GM06990 (cell line): Measurements from ENCODE around the gene JAKMIP3.

Experiments used
- DNase-seq: peaks from one replicate; pipeline ENCODE4 v3.0.0-alpha.2; 2011; ENCODE audit not compliant: insufficient read length; ENCODE audit errors: extremely low read depth
- H3K27me3 ChIP-seq: replicated peaks from 2 replicates; pipeline ENCODE4 v1.6.0; 2011; ENCODE audit warnings: low read length; ENCODE audit not compliant: control insufficient read depth, insufficient read depth
- H3K36me3 ChIP-seq: 2 replicates; pipeline ENCODE4 v1.5.1; 2011; ENCODE audit warnings: low read length; ENCODE audit not compliant: control insufficient read depth, insufficient read depth
- H3K4me3 ChIP-seq: replicated peaks from 2 replicates; pipeline ENCODE4 v1.5.1; 2011; ENCODE audit warnings: low read depth, mild to moderate bottlenecking, control low read depth, low read length
- TF ChIP-seq, protein P1 (sequence below): IDR thresholded peaks from 2 replicates; pipeline ENCODE4 v1.5.1; 2011; ENCODE audit warnings: low read length, control low read depth, mild to moderate bottlenecking, inconsistent platforms; ENCODE audit not compliant: insufficient read depth, poor library complexity, severe bottlenecking

Gene JAKMIP3

DNA sequence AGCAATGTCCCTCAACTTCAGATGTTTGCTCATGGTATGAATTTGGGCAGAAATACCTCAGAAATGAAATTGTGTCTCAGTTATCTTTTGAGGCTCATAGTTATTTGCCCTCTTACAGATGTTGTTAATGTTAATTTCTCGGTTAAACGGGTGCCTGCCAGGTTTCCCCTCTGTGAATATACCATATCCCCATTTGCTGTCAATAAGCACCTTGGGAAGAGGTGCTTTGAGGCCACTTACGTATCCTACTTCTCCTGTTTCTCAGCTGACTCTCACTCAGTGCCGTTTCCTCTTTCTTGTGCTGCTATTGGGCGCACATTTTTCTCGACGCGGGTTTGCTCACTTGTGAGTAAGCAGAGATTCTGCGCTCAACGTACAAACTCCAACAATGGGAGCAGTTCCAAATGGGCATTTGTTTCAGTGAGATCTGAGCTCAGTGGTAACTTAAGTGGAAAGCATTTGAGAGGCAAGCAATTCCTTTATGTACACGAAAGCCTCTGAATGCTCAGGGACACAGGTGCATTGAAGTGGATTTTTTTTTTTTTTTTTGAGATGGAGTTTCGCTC, 34.8 kb upstream of the JAKMIP3 start:
- no peaks in the 10 kb centered on the region for H3K36me3 ChIP-seq
- TF ChIP-seq, protein P1, sequence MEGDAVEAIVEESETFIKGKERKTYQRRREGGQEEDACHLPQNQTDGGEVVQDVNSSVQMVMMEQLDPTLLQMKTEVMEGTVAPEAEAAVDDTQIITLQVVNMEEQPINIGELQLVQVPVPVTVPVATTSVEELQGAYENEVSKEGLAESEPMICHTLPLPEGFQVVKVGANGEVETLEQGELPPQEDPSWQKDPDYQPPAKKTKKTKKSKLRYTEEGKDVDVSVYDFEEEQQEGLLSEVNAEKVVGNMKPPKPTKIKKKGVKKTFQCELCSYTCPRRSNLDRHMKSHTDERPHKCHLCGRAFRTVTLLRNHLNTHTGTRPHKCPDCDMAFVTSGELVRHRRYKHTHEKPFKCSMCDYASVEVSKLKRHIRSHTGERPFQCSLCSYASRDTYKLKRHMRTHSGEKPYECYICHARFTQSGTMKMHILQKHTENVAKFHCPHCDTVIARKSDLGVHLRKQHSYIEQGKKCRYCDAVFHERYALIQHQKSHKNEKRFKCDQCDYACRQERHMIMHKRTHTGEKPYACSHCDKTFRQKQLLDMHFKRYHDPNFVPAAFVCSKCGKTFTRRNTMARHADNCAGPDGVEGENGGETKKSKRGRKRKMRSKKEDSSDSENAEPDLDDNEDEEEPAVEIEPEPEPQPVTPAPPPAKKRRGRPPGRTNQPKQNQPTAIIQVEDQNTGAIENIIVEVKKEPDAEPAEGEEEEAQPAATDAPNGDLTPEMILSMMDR, result no peak
- DNase-seq, result no peak

DNA sequence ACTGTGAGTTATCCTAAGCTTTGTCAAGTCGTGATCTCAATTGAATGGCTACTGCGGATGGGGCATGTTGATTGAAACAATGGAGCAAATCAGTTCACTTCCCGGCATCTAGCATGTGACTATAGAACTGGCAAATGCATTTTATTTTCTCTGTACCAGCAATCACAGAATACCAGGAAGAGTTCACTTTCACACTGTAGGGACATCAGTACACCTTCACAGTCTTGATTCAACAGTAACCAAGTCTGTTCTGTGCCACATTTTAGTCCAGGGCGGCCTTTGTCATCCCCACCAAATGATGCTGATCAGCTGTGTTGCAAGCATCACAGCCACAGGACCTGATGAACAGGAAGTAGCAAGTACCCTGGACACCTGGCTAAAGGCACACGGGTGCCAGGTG, 32.1 kb upstream of the JAKMIP3 start:
- Histone ChIP-seq H3K27me3 (no peaks in the 10 kb centered on the region; the same call in 1 of the 2 replicates), H3K4me3 (no peak overlapping the region), H3K36me3 (no peaks in the 10 kb centered on the region)
- no peak for DNase-seq
- TF ChIP-seq, protein P1, result no peak

More for the DNA sequence above, 34.8 kb upstream of the JAKMIP3 start:
- H3K4me3 ChIP-seq, result no peak overlapping the region
- H3K27me3 ChIP-seq, result no peaks in the 10 kb centered on the region; the same call in 1 of the 2 replicates

DNA sequence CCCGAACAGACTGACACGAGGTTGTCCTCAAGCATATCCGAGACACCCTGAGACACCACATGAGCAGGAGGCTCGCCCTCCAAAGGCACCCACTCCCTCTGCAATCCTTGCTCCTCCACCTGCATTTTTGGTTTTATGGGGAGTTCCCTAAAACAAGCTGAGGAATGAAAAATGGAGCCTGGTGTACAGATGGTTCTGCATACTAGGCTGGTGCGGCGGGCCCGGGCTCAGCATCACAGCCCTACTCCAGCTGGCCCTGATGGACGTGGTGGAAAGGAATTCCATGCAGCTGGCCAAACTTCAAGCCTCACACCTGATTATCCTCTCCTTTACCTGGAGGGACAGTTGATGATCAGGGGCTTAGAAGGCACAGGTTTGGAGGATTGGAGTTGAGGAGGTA, 30.3 kb upstream of the JAKMIP3 start:
- H3K36me3 ChIP-seq, result no peaks in the 10 kb centered on the region
- TF ChIP-seq, protein P1, result no peak
- no peaks in the 10 kb centered on the region; the same call in 1 of the 2 replicates for H3K27me3 ChIP-seq
- no peak for DNase-seq
- H3K4me3 ChIP-seq, result no peak overlapping the region

DNA sequence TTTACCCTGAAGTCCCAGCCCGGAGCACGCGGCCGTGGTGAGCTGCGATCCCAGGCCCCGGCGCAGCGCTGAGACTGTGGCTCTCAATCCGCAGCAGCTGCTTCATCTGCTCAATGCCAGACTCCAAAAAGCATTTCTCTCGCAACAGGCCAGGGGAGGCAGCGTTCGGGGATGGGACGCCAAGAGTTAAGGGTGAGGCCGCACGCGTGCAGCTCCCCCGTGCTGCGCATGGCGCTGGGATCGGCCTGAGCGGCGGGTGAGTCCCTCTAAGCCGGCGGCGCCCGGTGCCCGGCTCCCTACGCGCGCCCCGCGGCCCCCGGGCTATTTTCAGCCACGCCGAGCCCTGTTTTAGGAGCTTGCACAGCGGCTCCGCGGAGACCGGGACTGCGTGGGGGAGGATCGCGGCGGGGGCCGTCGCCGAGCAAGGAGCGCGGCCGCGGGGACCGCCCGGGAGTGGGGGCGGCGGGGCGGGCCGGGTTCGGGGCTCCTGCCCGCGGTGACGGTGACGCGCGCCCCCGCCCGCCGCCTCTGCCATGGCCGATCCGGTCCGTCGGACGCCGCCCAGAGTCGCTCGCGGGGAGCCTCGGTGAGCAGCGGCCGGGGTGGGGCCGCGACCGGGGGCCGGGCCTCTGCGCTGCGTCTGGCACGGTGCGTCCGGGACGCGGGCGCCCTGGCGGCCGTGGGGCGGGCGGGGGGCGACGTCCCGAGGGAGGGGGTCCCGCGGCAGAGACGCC, 29.4 kb upstream of the JAKMIP3 start:
- TF ChIP-seq, protein P1, result no peak
- Histone ChIP-seq H3K36me3 (no peaks in the 10 kb centered on the region), H3K27me3 (no peaks in the 10 kb centered on the region; the same call in 1 of the 2 replicates), H3K4me3 (no peak overlapping the region)
- no peak for DNase-seq

DNA sequence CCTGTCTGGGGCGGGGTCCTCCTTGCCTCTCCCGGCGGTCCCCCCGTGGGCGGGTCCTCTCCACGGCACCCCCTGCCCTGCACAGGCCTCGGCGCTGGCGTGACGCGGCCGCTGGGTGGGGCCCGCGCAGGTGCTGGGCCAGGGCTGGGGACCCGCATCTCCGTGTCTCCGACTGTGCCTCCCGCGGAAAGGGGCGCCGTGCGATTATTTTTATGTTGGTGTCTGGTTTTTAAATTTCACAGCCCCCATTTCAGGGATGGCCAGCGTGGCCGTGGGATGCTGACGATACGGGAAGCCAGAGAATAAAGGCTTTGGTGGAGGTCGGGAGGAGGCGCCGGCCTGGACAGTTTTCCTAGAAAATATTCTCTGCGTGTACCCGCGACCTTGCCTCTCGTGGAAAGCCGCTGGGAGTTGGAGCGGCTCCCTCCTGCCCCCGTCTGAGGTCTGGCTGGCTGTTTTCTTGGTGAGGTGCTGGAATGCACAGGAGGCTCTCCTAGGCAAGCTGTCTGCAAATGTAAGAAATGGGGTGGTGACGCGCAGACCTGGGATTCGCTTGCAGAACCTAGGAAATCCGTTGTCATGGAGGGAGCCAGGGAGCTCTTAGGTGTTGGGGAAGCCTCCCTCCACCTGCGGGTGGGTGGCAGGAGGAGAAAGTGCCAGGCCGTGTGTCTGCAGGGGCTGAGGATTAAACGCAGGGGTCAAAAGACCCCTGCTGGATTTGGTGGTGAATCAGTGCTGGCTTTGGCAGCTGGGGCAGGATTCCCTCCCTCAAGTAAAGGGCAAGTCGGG, 28.7 kb upstream of the JAKMIP3 start:
- Histone ChIP-seq H3K4me3 (no peak overlapping the region), H3K36me3 (no peaks in the 10 kb centered on the region), H3K27me3 (no peaks in the 10 kb centered on the region; the same call in 1 of the 2 replicates)
- TF ChIP-seq, protein P1, result no peak
- no peak for DNase-seq
